K562 (cell line): ENCODE data around the gene CSNK1G1.

Experiments
- IRF2 ChIP-seq: sonication (generic); formaldehyde crosslinking; IDR thresholded peaks from 2 replicates; pipeline ENCODE4 v1.8.1; 2022; ENCODE audit warnings: mild to moderate bottlenecking, missing genetic modification reagents
- RAD51 ChIP-seq: fragments of 450-650 bp; IDR thresholded peaks from 2 replicates; pipeline ENCODE4 v1.7.1; 2016; ENCODE audit warnings: low read depth, mild to moderate bottlenecking, borderline replicate concordance
- TF ChIP-seq, protein P1 (sequence below): fragments of 450-650 bp; formaldehyde crosslinking; IDR thresholded peaks from 2 replicates; pipeline ENCODE4 v1.4.0; 2020; ENCODE audit warnings: mild to moderate bottlenecking, moderate library complexity

DNA sequence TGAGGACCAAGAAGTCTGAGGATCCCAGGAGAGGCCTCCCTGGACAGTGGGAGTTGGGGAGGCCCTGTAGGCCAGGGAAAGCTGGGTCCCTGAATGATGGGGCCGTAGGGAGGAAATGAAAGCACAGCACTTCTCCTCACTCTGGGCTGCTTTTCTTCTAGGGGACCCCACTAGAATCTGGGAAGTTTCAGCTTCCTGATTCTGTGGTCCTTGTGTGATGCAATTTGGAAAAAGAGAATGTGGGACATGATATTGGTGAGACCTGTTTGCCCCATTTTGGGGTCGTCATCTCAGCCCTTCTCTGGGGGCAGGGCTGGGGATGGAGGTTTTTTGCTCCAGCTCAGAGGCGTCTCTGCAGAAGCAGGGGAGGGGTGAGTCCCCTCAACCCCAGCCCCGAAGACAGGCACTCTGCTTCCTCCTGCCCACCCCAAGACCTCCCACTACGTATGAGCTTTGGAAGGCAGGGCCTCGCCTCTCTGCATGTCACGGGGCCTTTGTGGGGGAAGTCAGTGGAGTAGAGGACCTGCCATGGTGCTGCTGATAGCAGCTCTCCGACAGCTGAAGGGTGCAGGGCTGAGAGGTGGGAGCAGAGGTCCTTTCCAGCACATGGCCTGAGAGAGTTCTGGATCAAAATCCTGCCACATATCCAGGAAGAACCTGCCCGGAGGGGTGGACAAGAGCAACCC lies 205.9 kb downstream of the CSNK1G1 start:
- TF ChIP-seq, protein P1, sequence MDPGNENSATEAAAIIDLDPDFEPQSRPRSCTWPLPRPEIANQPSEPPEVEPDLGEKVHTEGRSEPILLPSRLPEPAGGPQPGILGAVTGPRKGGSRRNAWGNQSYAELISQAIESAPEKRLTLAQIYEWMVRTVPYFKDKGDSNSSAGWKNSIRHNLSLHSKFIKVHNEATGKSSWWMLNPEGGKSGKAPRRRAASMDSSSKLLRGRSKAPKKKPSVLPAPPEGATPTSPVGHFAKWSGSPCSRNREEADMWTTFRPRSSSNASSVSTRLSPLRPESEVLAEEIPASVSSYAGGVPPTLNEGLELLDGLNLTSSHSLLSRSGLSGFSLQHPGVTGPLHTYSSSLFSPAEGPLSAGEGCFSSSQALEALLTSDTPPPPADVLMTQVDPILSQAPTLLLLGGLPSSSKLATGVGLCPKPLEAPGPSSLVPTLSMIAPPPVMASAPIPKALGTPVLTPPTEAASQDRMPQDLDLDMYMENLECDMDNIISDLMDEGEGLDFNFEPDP (CRISPR knock-in tag): no peak
- TF ChIP-seq RAD51: no peak
- no peak for TF ChIP-seq IRF2 (CRISPR knock-in tag)
